GM18520 (cell line): Measurements from ENCODE around the gene CEP126.
"Not testable (repeated sequence)": the region's sequence is repeated elsewhere in the genome, so short reads cannot be mapped to it uniquely, and the experiment has no call there.

Experiments
- ATAC-seq: cut with Tn5 transposase; IDR thresholded peaks from one replicate; pipeline ENCODE4 v1.9.1; 2021; ENCODE audit not compliant: unreplicated experiment

The CEP126 gene

GRCh38 chr11:101931692-101932091 lies 16.9 kb downstream of the CEP126 start:
- ATAC-seq, result no peak

GRCh38 chr11:101940901-101941520 lies 26.2 kb downstream of the CEP126 start:
- no peak for ATAC-seq

GRCh38 chr11:101944923-101945322 lies 30.1 kb downstream of the CEP126 start:
- ATAC-seq, result no peak

GRCh38 chr11:101945448-101945847 lies 30.6 kb downstream of the CEP126 start:
- ATAC-seq, result no peak

- no peak for ATAC-seq
Measured at GRCh38 chr11:101949680-101950220, 34.9 kb downstream of the CEP126 start.

- ATAC-seq, result no peak
Measured at GRCh38 chr11:101955278-101955677, 40.5 kb downstream of the CEP126 start.

- no peak for ATAC-seq
Measured at GRCh38 chr11:101955701-101956100, 40.9 kb downstream of the CEP126 start.

- no peak for ATAC-seq
Measured at GRCh38 chr11:101960231-101960630, 45.4 kb downstream of the CEP126 start.

- ATAC-seq, result not testable (repeated sequence)
Measured at GRCh38 chr11:101964200-101964599, 49.4 kb downstream of the CEP126 start.

GRCh38 chr11:101974255-101974654 lies 59.4 kb downstream of the CEP126 start:
- no peak for ATAC-seq

- no peak for ATAC-seq
Measured at GRCh38 chr11:101974771-101975170, 60.0 kb downstream of the CEP126 start.

GRCh38 chr11:101975734-101976133 lies 60.9 kb downstream of the CEP126 start:
- no peak for ATAC-seq

GRCh38 chr11:101987370-101987769 lies 72.6 kb downstream of the CEP126 start:
- ATAC-seq, result no peak

- ATAC-seq, result no peak
Measured at GRCh38 chr11:101993172-101993571, 78.4 kb downstream of the CEP126 start.

GRCh38 chr11:101994052-101994469 lies 79.3 kb downstream of the CEP126 start:
- ATAC-seq, result not testable (repeated sequence)

GRCh38 chr11:101996111-101996510 lies 81.3 kb downstream of the CEP126 start:
- no peak for ATAC-seq

- no peak for ATAC-seq
Measured at GRCh38 chr11:102001657-102002338, 87.0 kb downstream of the CEP126 start.

GRCh38 chr11:102004220-102004619 lies 89.4 kb downstream of the CEP126 start:
- ATAC-seq, result no peak

GRCh38 chr11:102005306-102005705 lies 90.5 kb downstream of the CEP126 start:
- no peak for ATAC-seq

GRCh38 chr11:102006835-102007566 lies 92.2 kb downstream of the CEP126 start:
- ATAC-seq, result no peak

- peak; percentile 64 for ATAC-seq
Measured at GRCh38 chr11:102007567-102008437, 93.0 kb downstream of the CEP126 start.
